ENCODE results near the gene VWC2L.

GRCh38 chr2:214484239-214484638, 73.4 kb downstream of the VWC2L start:
- TF ChIP-seq POLR2A (IDR thresholded peaks at IDR 0.05): no peak
- TF ChIP-seq CTCF (IDR thresholded peaks at IDR 0.05): no peak

Measured in esophagus squamous epithelium (tissue), 4 donors.